ENCODE measurements around the gene PCP2. TPM values are rescaled to one million over a fixed set of nuclear protein-coding genes. Genes with fewer than 3 reads are reported as not detected.

Gene PCP2
- total RNA-seq, 1 experiment from 2014 or later, result not detected

- peaks cover 8% of the 10 kb centered on the region; the same call in 1 of the 2 replicates for H3K27me3 ChIP-seq (ENCODE audit: low read length)
- no peak overlapping the region for H3K9ac ChIP-seq (ENCODE audit: low read length)
- no peaks in the 10 kb centered on the region for H3K9me3 ChIP-seq (ENCODE audit: low read length)
- H3K9me2 ChIP-seq (replicated peaks; ENCODE audit: low read length), result no peaks in the 10 kb centered on the region
- H3F3A ChIP-seq (ENCODE audit: low read length, unreplicated experiment), result no peaks in the 10 kb centered on the region
- no peak overlapping the region for H3K4me3 ChIP-seq (ENCODE audit: low read length)
- H3K4me2 ChIP-seq (ENCODE audit: low read length), result peak overlapping the region; percentile 46
- CTCF ChIA-PET, result interaction anchor here (1.3 kb wide), 1 partner anchor 106 kb away, joined by 7 read pairs; no protein-coding TSS in a partner anchor
- H4K20me1 ChIP-seq (ENCODE audit: low read length), result no peaks in the 10 kb centered on the region
- intact Hi-C loops (cut with micrococcal nuclease), result no loop called here
- DNase-seq (peak; percentile 87), ATAC-seq (peak; percentile 97)
- H3K27ac ChIP-seq (ENCODE audit: low read length), result no peak overlapping the region
- TF ChIP-seq EZH2 (IDR thresholded peaks at IDR 0.05; ENCODE audit: low read length, unreplicated experiment), result no peak
- TF ChIP-seq, protein P1, sequence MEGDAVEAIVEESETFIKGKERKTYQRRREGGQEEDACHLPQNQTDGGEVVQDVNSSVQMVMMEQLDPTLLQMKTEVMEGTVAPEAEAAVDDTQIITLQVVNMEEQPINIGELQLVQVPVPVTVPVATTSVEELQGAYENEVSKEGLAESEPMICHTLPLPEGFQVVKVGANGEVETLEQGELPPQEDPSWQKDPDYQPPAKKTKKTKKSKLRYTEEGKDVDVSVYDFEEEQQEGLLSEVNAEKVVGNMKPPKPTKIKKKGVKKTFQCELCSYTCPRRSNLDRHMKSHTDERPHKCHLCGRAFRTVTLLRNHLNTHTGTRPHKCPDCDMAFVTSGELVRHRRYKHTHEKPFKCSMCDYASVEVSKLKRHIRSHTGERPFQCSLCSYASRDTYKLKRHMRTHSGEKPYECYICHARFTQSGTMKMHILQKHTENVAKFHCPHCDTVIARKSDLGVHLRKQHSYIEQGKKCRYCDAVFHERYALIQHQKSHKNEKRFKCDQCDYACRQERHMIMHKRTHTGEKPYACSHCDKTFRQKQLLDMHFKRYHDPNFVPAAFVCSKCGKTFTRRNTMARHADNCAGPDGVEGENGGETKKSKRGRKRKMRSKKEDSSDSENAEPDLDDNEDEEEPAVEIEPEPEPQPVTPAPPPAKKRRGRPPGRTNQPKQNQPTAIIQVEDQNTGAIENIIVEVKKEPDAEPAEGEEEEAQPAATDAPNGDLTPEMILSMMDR (conservative IDR thresholded peaks at IDR 0.05; ENCODE audit: low read depth, low read length), result no peak
- no peak for TF ChIP-seq EZH2phosphoT487 (IDR thresholded peaks at IDR 0.05; ENCODE audit: borderline replicate concordance, low read length)
- peaks cover 7% of the 10 kb centered on the region; the same call in 1 of the 2 replicates for H3K4me1 ChIP-seq (ENCODE audit: insufficient read depth, low read length)
- BruUV-seq (replicated peaks), result no TSS peak
- POLR2A ChIA-PET (ENCODE audit: unreplicated experiment), result interaction anchor here (0.6 kb wide), 1 partner anchor 41 kb away, joined by 3 read pairs; no protein-coding TSS in a partner anchor
- peak overlapping the region; percentile 67 for H2AFZ ChIP-seq (ENCODE audit: low read length)
- H3K36me3 ChIP-seq (ENCODE audit: low read depth, low read length), result no peaks in the 10 kb centered on the region
- H3K79me2 ChIP-seq (ENCODE audit: low read length), result no peaks in the 10 kb centered on the region
These were observed 40.8 kb upstream of the PCP2 start for GRCh38 chr19:7674010-7675005.

DNA sequence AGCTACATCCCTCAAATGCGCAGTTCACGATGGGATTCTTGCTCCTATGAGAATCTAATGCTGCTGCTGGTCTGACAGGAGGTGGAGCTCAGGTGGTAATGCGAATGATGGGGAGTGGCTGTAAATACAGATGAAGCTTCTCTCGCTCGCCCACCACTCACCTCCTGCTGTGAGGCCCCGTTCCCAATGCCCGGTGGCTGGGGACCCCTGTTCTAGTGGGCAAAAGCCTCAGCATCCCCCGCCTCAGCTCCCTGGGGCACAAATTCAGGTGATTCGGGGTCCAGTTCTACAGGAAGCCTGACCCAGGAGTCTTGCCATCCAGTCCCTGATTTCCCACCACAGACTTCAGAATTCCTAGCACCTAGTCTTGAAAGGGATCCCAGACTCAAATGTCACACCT is 39.0 kb upstream of the PCP2 start:
- no peak for ATAC-seq
- Histone ChIP-seq H3K4me1 (ENCODE audit: insufficient read depth, low read length) (0 out of 2 replicates have a peak, but pooled peaks cover 3% of the 10 kb centered on the region), H3K79me2 (ENCODE audit: low read length) (no peaks in the 10 kb centered on the region), H3K27me3 (ENCODE audit: low read length) (peaks cover 8% of the 10 kb centered on the region; the same call in 1 of the 2 replicates), H4K20me1 (ENCODE audit: low read length) (no peaks in the 10 kb centered on the region), H2AFZ (ENCODE audit: low read length) (no peak overlapping the region), H3F3A (ENCODE audit: low read length, unreplicated experiment) (no peaks in the 10 kb centered on the region), H3K4me3 (ENCODE audit: low read length) (no peak overlapping the region), H3K9ac (ENCODE audit: low read length) (no peak overlapping the region), H3K9me3 (ENCODE audit: low read length) (no peaks in the 10 kb centered on the region), H3K9me2 (replicated peaks; ENCODE audit: low read length) (no peaks in the 10 kb centered on the region), H3K27ac (ENCODE audit: low read length) (no peak overlapping the region), H3K36me3 (ENCODE audit: low read depth, low read length) (no peaks in the 10 kb centered on the region), H3K4me2 (ENCODE audit: low read length) (no peak overlapping the region)
- POLR2A ChIA-PET (ENCODE audit: unreplicated experiment), result no interaction called here
- BruUV-seq (replicated peaks), result no TSS peak
- DNase-seq, result no peak
- TF ChIP-seq, protein P1 (conservative IDR thresholded peaks at IDR 0.05; ENCODE audit: low read depth, low read length), result no peak
- TF ChIP-seq EZH2 (IDR thresholded peaks at IDR 0.05; ENCODE audit: low read length, unreplicated experiment), result no peak
- TF ChIP-seq EZH2phosphoT487 (IDR thresholded peaks at IDR 0.05; ENCODE audit: borderline replicate concordance, low read length), result no peak
- CTCF ChIA-PET, result no interaction called here
- intact Hi-C loops (cut with micrococcal nuclease), result no loop called here
